ENCODE results near the gene DUOX1. TPM values are rescaled to one million over a fixed set of nuclear protein-coding genes. Genes with fewer than 3 reads are reported as not detected.
A peak's percentile ranks its signal among the peaks of the same experiment; 100 is the strongest.

The DUOX1 gene
- total and polyA plus RNA-seq, 9 of the 15 experiments (the other 6 are each of a cell fraction or from before 2014, with no cell fraction given): 0.01 to 0.22 (median 0.01) TPM; not detected in 6

GRCh38 chr15:45093013-45093412 is 36.8 kb upstream of the DUOX1 start:
- no peaks in the 10 kb centered on the region for H3K27me3 ChIP-seq (ENCODE audit: control insufficient read depth in 2 of 2, insufficient read depth in 2 of 2, low read length in 2 of 2)
- H3K9ac ChIP-seq (ENCODE audit: insufficient read depth in 1 of 2, low read depth in 2 of 2, low read length in 2 of 2): no peak overlapping the region
- ChIA-PET POLR2A (no interaction called here), CTCF (ENCODE audit: low intra/inter-chr PET ratio) (no interaction called here)
- in situ Hi-C loops (cut with MboI): no loop called here
- ATAC-seq (no peak), FAIRE-seq (no peak), DNase-seq (ENCODE audit: extremely low read depth in 1 of 4, low spot score in 3 of 4) (no peak)
- no peaks in the 10 kb centered on the region for H3K79me2 ChIP-seq (ENCODE audit: control insufficient read depth, insufficient read depth, low read length)
- no peak overlapping the region for H3K4me2 ChIP-seq (ENCODE audit: insufficient read depth, low read length)
- no TSS peak for BruUV-seq (replicated peaks)
- intact Hi-C loops (cut with micrococcal nuclease): no loop called here
- no peaks in the 10 kb centered on the region for H3K9me1 ChIP-seq (ENCODE audit: control insufficient read depth, insufficient read depth, low read length)
- no peak for TF ChIP-seq GATA2 (CRISPR knock-in tag; IDR thresholded peaks at IDR 0.05)
- TF ChIP-seq FOXA3 (CRISPR knock-in tag; conservative IDR thresholded peaks at IDR 0.05 in 1 of 2, IDR thresholded peaks at IDR 0.05 in 1 of 2): no peak
- TF ChIP-seq BRCA1 (IDR thresholded peaks at IDR 0.05): no peak
- no peak for TF ChIP-seq BRCA1 (CRISPR knock-in tag; IDR thresholded peaks at IDR 0.05)
- TF ChIP-seq CEBPB (tag; IDR thresholded peaks at IDR 0.05): peak; percentile 52
- no peak overlapping the region for H3K27ac ChIP-seq (ENCODE audit: extremely low read depth, low read depth, low read length)
- no peak overlapping the region for H3K4me3 ChIP-seq
- peaks cover 18 to 29% of the 10 kb centered on the region in 2 experiments for H3K4me1 ChIP-seq (replicated peaks in 1 of 2; ENCODE audit: control insufficient read depth in 2 of 2, insufficient read depth in 2 of 2, low read length in 2 of 2)
- H3K9me3 ChIP-seq (replicated peaks; ENCODE audit: control insufficient read depth, insufficient read depth, low read depth, low read length): no peaks in the 10 kb centered on the region
- 46% methylated on average over 4 of the region's 4 CpGs for WGBS (ENCODE audit: insufficient coverage, low coverage, missing lambda C conversion rate)
- H3K36me3 ChIP-seq (ENCODE audit: control insufficient read depth, insufficient read depth, low read length): no peaks in the 10 kb centered on the region
- H2AFZ ChIP-seq (ENCODE audit: low read depth, low read length): no peak overlapping the region
- no peaks in the 10 kb centered on the region for H4K20me1 ChIP-seq (replicated peaks; ENCODE audit: control insufficient read depth, insufficient read depth, low read length)

- no peaks in the 10 kb centered on the region for H3K79me2 ChIP-seq (ENCODE audit: control insufficient read depth, insufficient read depth, low read length)
- ATAC-seq: no peak; the same call in 2 of the 3 replicates
- ChIA-PET POLR2A (interaction anchor here (0.6 to 0.7 kb wide), 2 partner anchors 13 to 65 kb away, joined by 3 to 4 read pairs; no protein-coding TSS in a partner anchor), CTCF (ENCODE audit: low intra/inter-chr PET ratio) (no interaction called here)
- no TSS peak for BruUV-seq (replicated peaks)
- DNase-seq (ENCODE audit: extremely low read depth in 1 of 4, low spot score in 3 of 4): no peak
- peaks cover 15 to 26% of the 10 kb centered on the region in 2 experiments for H3K4me1 ChIP-seq (replicated peaks in 1 of 2; ENCODE audit: control insufficient read depth in 2 of 2, insufficient read depth in 2 of 2, low read length in 2 of 2)
- H3K9me1 ChIP-seq (ENCODE audit: control insufficient read depth, insufficient read depth, low read length): no peaks in the 10 kb centered on the region
- intact Hi-C loops (cut with micrococcal nuclease) (no loop called here), in situ Hi-C loops (cut with MboI) (no loop called here)
- 39% methylated on average over 11 of the region's 11 CpGs for WGBS (ENCODE audit: insufficient coverage, low coverage, missing lambda C conversion rate)
- no peak overlapping the region for H3K27ac ChIP-seq (ENCODE audit: extremely low read depth, low read depth, low read length)
- H3K4me2 ChIP-seq (ENCODE audit: insufficient read depth, low read length): no peak overlapping the region
- no peaks in the 10 kb centered on the region for H3K36me3 ChIP-seq (ENCODE audit: control insufficient read depth, insufficient read depth, low read length)
- H3K9ac ChIP-seq (ENCODE audit: insufficient read depth in 1 of 2, low read depth in 2 of 2, low read length in 2 of 2): no peak overlapping the region
- H2AFZ ChIP-seq (ENCODE audit: low read depth, low read length): no peak overlapping the region
- no peaks in the 10 kb centered on the region for H3K9me3 ChIP-seq (replicated peaks; ENCODE audit: control insufficient read depth, insufficient read depth, low read depth, low read length)
- FAIRE-seq: no peak
- H3K27me3 ChIP-seq (ENCODE audit: control insufficient read depth in 2 of 2, insufficient read depth in 2 of 2, low read length in 2 of 2): no peaks in the 10 kb centered on the region
- no peak overlapping the region for H3K4me3 ChIP-seq
- H4K20me1 ChIP-seq (replicated peaks; ENCODE audit: control insufficient read depth, insufficient read depth, low read length): no peaks in the 10 kb centered on the region
- TF ChIP-seq ZBTB2 (IDR thresholded peaks at IDR 0.05): no peak
- no peak for TF ChIP-seq ZNF274 (IDR thresholded peaks at IDR 0.05; ENCODE audit: borderline replicate concordance, low read depth, low read length)
- TF ChIP-seq ZBTB43 (CRISPR knock-in tag; IDR thresholded peaks at IDR 0.05): no peak
- TF ChIP-seq GTF2A2 (tag; IDR thresholded peaks at IDR 0.05): no peak
- no peak for TF ChIP-seq CBFB (CRISPR knock-in tag; IDR thresholded peaks at IDR 0.05)
Measured at GRCh38 chr15:45093622-45094357, 36.0 kb upstream of the DUOX1 start.
